Glutamatergic neuron (in vitro differentiated cells): Measurements from ENCODE around the gene CTDSPL. TPM values are rescaled to one million over a fixed set of nuclear protein-coding genes. Genes with fewer than 3 reads are reported as not detected.

Experiments used
- DNase-seq: peaks from one replicate; pipeline ENCODE4 v3.0.0; 2022
- H3K27ac Mint-ChIP-seq: one replicate; pipeline ENCODE4 v1.8.0; 2020; ENCODE audit warnings: mild to moderate bottlenecking, mixed read lengths, inconsistent platforms; ENCODE audit not compliant: unreplicated experiment
- H3K27me3 Mint-ChIP-seq: one replicate; pipeline ENCODE4 v1.8.0; 2020; ENCODE audit warnings: mild to moderate bottlenecking, moderate library complexity, mixed read lengths, inconsistent platforms; ENCODE audit not compliant: unreplicated experiment
- H3K36me3 Mint-ChIP-seq: one replicate; pipeline ENCODE4 v1.8.0; 2020; ENCODE audit warnings: mild to moderate bottlenecking, mixed read lengths, inconsistent platforms; ENCODE audit not compliant: unreplicated experiment
- H3K4me1 Mint-ChIP-seq: one replicate; pipeline ENCODE4 v1.8.0; 2020; ENCODE audit warnings: mild to moderate bottlenecking, low read depth, mixed read lengths, inconsistent platforms; ENCODE audit not compliant: unreplicated experiment
- H3K4me3 Mint-ChIP-seq: one replicate; pipeline ENCODE4 v1.8.0; 2020; ENCODE audit warnings: mild to moderate bottlenecking, mixed read lengths, inconsistent platforms; ENCODE audit not compliant: unreplicated experiment
- H3K9me3 Mint-ChIP-seq: one replicate; pipeline ENCODE4 v1.8.0; 2020; ENCODE audit warnings: mild to moderate bottlenecking, moderate library complexity, mixed read lengths, inconsistent platforms; ENCODE audit not compliant: unreplicated experiment
- CTCF ChIP-seq: fragments of 200-600 bp; sonication (generic); IDR thresholded peaks from one replicate; pipeline ENCODE4 v1.5.0; 2021; ENCODE audit not compliant: partially characterized antibody, unreplicated experiment
- total RNA-seq: library from RNA; stranded (reverse); fragmentation: NEBNext Ultra II Directional; extraction: Animal tissue kit (Norgen Biotek cat#: 25700); gene quantifications from one replicate; pipeline ENCODE4 v1.2.1, GENCODE V29; 2021; ENCODE audit not compliant: unreplicated experiment

The CTDSPL gene
- total RNA-seq, 1 donor from 2014 or later, result 6.6 TPM

- Mint-ChIP-seq H3K27me3 (no peaks in the 10 kb centered on the region), H3K27ac (no peak overlapping the region), H3K36me3 (no peaks in the 10 kb centered on the region), H3K9me3 (no peaks in the 10 kb centered on the region), H3K4me1 (peaks cover 7% of the 10 kb centered on the region), H3K4me3 (no peak overlapping the region)
- no peak for TF ChIP-seq CTCF
- DNase-seq, result no peak
These were observed 82.1 kb downstream of the CTDSPL start for GRCh38 chr3:37943631-37944314.

DNA sequence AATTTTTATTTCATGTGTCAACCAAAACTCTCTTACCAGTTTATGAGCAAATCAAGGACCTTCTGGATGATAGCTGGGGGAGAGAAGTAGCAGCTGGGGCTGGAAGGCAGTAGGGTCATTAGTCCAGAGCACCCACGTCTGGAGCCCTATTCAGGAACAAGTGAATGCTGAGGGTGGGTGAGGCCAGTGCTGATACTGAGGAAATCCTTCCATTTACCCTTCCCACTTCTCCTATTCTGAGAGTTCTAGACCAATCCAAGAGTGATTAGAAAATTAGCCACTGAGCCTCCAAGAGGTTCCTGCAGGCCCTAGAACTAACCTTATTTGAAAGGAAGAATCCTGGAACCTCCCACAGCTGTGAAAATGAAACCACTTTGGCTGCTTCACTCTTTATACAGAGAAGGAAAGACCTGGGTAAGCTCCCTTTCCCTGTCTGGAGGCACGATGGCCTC is 82.7 kb downstream of the CTDSPL start:
- H3K27me3 Mint-ChIP-seq, result no peaks in the 10 kb centered on the region
- DNase-seq, result no peak
- peaks cover 7% of the 10 kb centered on the region for H3K4me1 Mint-ChIP-seq
- no peak for TF ChIP-seq CTCF
- no peak overlapping the region for H3K27ac Mint-ChIP-seq
- H3K4me3 Mint-ChIP-seq, result no peak overlapping the region
- H3K9me3 Mint-ChIP-seq, result no peaks in the 10 kb centered on the region
- H3K36me3 Mint-ChIP-seq, result no peaks in the 10 kb centered on the region

- peaks cover 10% of the 10 kb centered on the region for H3K4me1 Mint-ChIP-seq
- H3K4me3 Mint-ChIP-seq, result no peak overlapping the region
- no peaks in the 10 kb centered on the region for H3K9me3 Mint-ChIP-seq
- no peaks in the 10 kb centered on the region for H3K36me3 Mint-ChIP-seq
- H3K27ac Mint-ChIP-seq, result no peak overlapping the region
- no peaks in the 10 kb centered on the region for H3K27me3 Mint-ChIP-seq
- no peak for TF ChIP-seq CTCF
- no peak for DNase-seq
These were observed 83.6 kb downstream of the CTDSPL start for GRCh38 chr3:37945156-37945806.

DNA sequence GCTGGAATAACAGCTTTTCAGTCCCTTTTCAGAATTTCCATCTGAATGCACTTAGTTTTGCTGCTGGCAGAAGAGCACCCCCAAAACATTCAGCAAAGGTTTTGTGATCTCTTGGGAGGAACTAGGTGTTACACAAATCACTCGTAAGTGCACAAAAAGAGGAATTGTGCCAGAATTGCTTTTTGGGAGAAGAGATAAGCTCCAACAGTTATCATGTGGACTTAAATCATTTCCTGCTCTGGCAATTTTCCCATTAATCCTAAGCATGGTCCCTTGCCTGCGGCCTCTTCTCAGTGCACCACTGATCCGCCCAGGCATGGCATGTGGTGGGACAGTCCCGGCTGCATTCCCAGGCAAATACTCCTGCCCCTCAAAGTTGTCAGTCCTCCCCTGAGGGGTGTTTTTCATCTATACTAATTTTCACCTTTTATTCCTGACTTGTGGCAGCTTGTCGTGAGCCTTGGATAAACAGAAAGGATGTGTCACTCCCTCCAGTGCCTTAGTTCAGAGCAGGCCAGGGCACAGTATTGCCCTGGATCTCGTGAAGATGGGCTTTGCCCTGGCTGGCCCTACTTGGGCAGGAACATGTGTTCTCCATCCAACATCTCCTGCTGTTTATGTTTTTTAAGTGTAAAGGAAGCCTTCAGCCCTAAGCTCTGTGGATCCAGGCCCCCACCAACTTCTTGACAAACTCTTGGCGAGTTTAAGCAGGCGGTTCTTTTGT is 84.3 kb downstream of the CTDSPL start:
- Mint-ChIP-seq H3K36me3 (no peaks in the 10 kb centered on the region), H3K4me1 (peaks cover 10% of the 10 kb centered on the region), H3K9me3 (no peaks in the 10 kb centered on the region), H3K27me3 (no peaks in the 10 kb centered on the region), H3K4me3 (no peak overlapping the region), H3K27ac (no peak overlapping the region)
- TF ChIP-seq CTCF, result no peak
- no peak for DNase-seq

GRCh38 chr3:37946531-37946889 is 84.8 kb downstream of the CTDSPL start:
- DNase-seq, result no peak
- Mint-ChIP-seq H3K9me3 (no peaks in the 10 kb centered on the region), H3K36me3 (no peaks in the 10 kb centered on the region), H3K4me1 (peaks cover 9% of the 10 kb centered on the region), H3K27me3 (no peaks in the 10 kb centered on the region), H3K4me3 (no peak overlapping the region), H3K27ac (no peak overlapping the region)
- no peak for TF ChIP-seq CTCF
